Vagina (tissue), 2 donors: ENCODE data around the gene DDX39B. TPM values are rescaled to one million over a fixed set of nuclear protein-coding genes. Genes with fewer than 3 reads are reported as not detected.

Source experiments
- DNase-seq, 2 donors: peaks; one replicate each; pipeline ENCODE4 v3.0.0-alpha.2; 2017; ENCODE audit errors: extremely low spot score in 2 of 2
- H3K27ac ChIP-seq: fragments of 200-600 bp; sonication (generic); one replicate; pipeline ENCODE4 v1.5.1; 2019
- H3K27me3 ChIP-seq: fragments of 200-600 bp; sonication (generic); one replicate; pipeline ENCODE4 v1.5.1; 2019
- H3K36me3 ChIP-seq, 2 donors: fragments of 200-600 bp; sonication (generic); one replicate each; pipeline ENCODE4 v1.5.1; 2017 to 2019
- H3K4me1 ChIP-seq: fragments of 200-600 bp; sonication (generic); one replicate; pipeline ENCODE4 v1.5.1; 2019
- H3K4me3 ChIP-seq, 2 donors: fragments of 200-600 bp; sonication (generic); 1 replicate in 1 of 2; 2 replicates in 1 of 2; pipeline ENCODE4 v1.5.1; 2016 to 2019
- H3K9me3 ChIP-seq: fragments of 200-600 bp; sonication (generic); one replicate; pipeline ENCODE4 v1.5.1; 2019
- CTCF ChIP-seq, 3 experiments: fragments of 450-650 bp in 2 of 3; fragments of 200-600 bp in 1 of 3; sonication (generic) in 1 of 3; IDR thresholded peaks; one replicate each; pipeline ENCODE4 v1.5.1; 2017 to 2019; ENCODE audit warnings: antibody characterized with exemption in 3 of 3, mild to moderate bottlenecking in 2 of 3, moderate library complexity in 2 of 3
- POLR2A ChIP-seq, 2 donors: fragments of 450-650 bp; IDR thresholded peaks; one replicate each; pipeline ENCODE4 v1.6.1; 2017; ENCODE audit warnings: antibody characterized with exemption in 2 of 2, mild to moderate bottlenecking in 2 of 2, moderate library complexity in 2 of 2
- POLR2AphosphoS5 ChIP-seq, 2 donors: sonication (generic); formaldehyde crosslinking; IDR thresholded peaks; one replicate each; pipeline ENCODE4 v1.9.0; 2017; ENCODE audit warnings: antibody characterized with exemption in 2 of 2, mild to moderate bottlenecking in 2 of 2, low read depth in 1 of 2; ENCODE audit not compliant: insufficient read depth in 1 of 2
- intact Hi-C: fragments of 100-400 bp; cut with DNase I; formaldehyde crosslinking; loops from one replicate; pipeline ENCODE4 v1.15.1; 2023
- total RNA-seq: library from RNA; depleted of rRNA; stranded (reverse); fragments of >200 nt; gene quantifications from one replicate; pipeline ENCODE4 v1.2.3, GENCODE V29; 2016

The DDX39B gene
- total RNA-seq, 1 donor from 2014 or later, result 299 TPM

- TF ChIP-seq POLR2A (IDR thresholded peaks at IDR 0.05), result no peak
- TF ChIP-seq POLR2AphosphoS5 (IDR thresholded peaks at IDR 0.05; ENCODE audit: insufficient read depth in 1 of 2, low read depth in 1 of 2), result no peak
- TF ChIP-seq CTCF (IDR thresholded peaks at IDR 0.05), result no peak
- Histone ChIP-seq H3K27ac (no peak overlapping the region), H3K4me3 (no peak overlapping the region), H3K36me3 (no peaks in the 10 kb centered on the region), H3K9me3 (no peaks in the 10 kb centered on the region), H3K27me3 (no peaks in the 10 kb centered on the region), H3K4me1 (peaks cover 25% of the 10 kb centered on the region)
- intact Hi-C loops, result no loop called here
- DNase-seq, result no peak
These were observed 36.6 kb upstream of the DDX39B start for GRCh38 chr6:31578184-31579118.

GRCh38 chr6:31577579-31577966 lies 35.8 kb upstream of the DDX39B start:
- no peak for DNase-seq
- Histone ChIP-seq H3K27ac (no peak overlapping the region), H3K9me3 (no peaks in the 10 kb centered on the region), H3K4me3 (no peak overlapping the region), H3K4me1 (peaks cover 20% of the 10 kb centered on the region), H3K36me3 (no peaks in the 10 kb centered on the region), H3K27me3 (no peaks in the 10 kb centered on the region)
- intact Hi-C loops, result no loop called here
- no peak for TF ChIP-seq POLR2AphosphoS5 (IDR thresholded peaks at IDR 0.05; ENCODE audit: insufficient read depth in 1 of 2, low read depth in 1 of 2)
- no peak for TF ChIP-seq CTCF (IDR thresholded peaks at IDR 0.05)
- TF ChIP-seq POLR2A (IDR thresholded peaks at IDR 0.05), result no peak

- no peaks in the 10 kb centered on the region for H3K27me3 ChIP-seq
- intact Hi-C loops, result no loop called here
- no peaks in the 10 kb centered on the region for H3K9me3 ChIP-seq
- H3K4me3 ChIP-seq, result no peak overlapping the region
- H3K4me1 ChIP-seq, result peaks cover 15% of the 10 kb centered on the region
- no peaks in the 10 kb centered on the region for H3K36me3 ChIP-seq
- H3K27ac ChIP-seq, result no peak overlapping the region
- no peak for TF ChIP-seq POLR2A (IDR thresholded peaks at IDR 0.05)
- TF ChIP-seq CTCF (IDR thresholded peaks at IDR 0.05), result no peak
- TF ChIP-seq POLR2AphosphoS5 (IDR thresholded peaks at IDR 0.05; ENCODE audit: insufficient read depth in 1 of 2, low read depth in 1 of 2), result no peak
- DNase-seq, result no peak
These were observed 35.2 kb upstream of the DDX39B start for GRCh38 chr6:31576897-31577578.

GRCh38 chr6:31575952-31576685 lies 34.3 kb upstream of the DDX39B start:
- no peaks in the 10 kb centered on the region for H3K27me3 ChIP-seq
- TF ChIP-seq POLR2AphosphoS5 (IDR thresholded peaks at IDR 0.05; ENCODE audit: insufficient read depth in 1 of 2, low read depth in 1 of 2), result no peak
- no peak for TF ChIP-seq CTCF (IDR thresholded peaks at IDR 0.05)
- H3K4me1 ChIP-seq, result peaks cover 5% of the 10 kb centered on the region
- no peaks in the 10 kb centered on the region for H3K36me3 ChIP-seq
- H3K9me3 ChIP-seq, result no peaks in the 10 kb centered on the region
- no peak for DNase-seq
- peak overlapping the region; percentile 28 to 33 for H3K4me3 ChIP-seq
- H3K27ac ChIP-seq, result peak overlapping the region; percentile 9
- intact Hi-C loops, result no loop called here
